Ureter (tissue), 1 donor: ENCODE data around the gene UBE2Q2. TPM values are rescaled to one million over a fixed set of nuclear protein-coding genes. Genes with fewer than 3 reads are reported as not detected.
A peak's percentile ranks its signal among the peaks of the same experiment; 100 is the strongest.
"Not testable (repeated sequence)": the region's sequence is repeated elsewhere in the genome, so short reads cannot be mapped to it uniquely, and the experiment has no call there.

Experiments
- DNase-seq: peaks from one replicate; pipeline ENCODE4 v3.0.0-alpha.2; 2020; ENCODE audit warnings: low spot score
- total RNA-seq: library from RNA; stranded (reverse); gene quantifications from one replicate; pipeline ENCODE4 v1.2.4, GENCODE V29; 2023
- donor health status: DM: yes; HTN: yes; CAD: no.

Gene UBE2Q2
- total RNA-seq, 1 donor from 2014 or later, result 29.1 TPM

- no peak for DNase-seq
These were observed 21.2 kb downstream of the UBE2Q2 start for GRCh38 chr15:75864213-75865059.

GRCh38 chr15:75866045-75866444, 22.8 kb downstream of the UBE2Q2 start:
- not testable (repeated sequence) for DNase-seq

- DNase-seq, result no peak
These were observed 23.7 kb downstream of the UBE2Q2 start for GRCh38 chr15:75866916-75867315.

- no peak for DNase-seq
These were observed 24.2 kb downstream of the UBE2Q2 start for GRCh38 chr15:75867449-75867848.

GRCh38 chr15:75868019-75868418, 24.8 kb downstream of the UBE2Q2 start:
- no peak for DNase-seq

- no peak for DNase-seq
These were observed 26.2 kb downstream of the UBE2Q2 start for GRCh38 chr15:75869446-75869845.

- not testable (repeated sequence) for DNase-seq
These were observed 28.3 kb downstream of the UBE2Q2 start for GRCh38 chr15:75871589-75871988.

GRCh38 chr15:75872403-75872990, 29.2 kb downstream of the UBE2Q2 start:
- no peak for DNase-seq

- no peak for DNase-seq
These were observed 40.8 kb downstream of the UBE2Q2 start for GRCh38 chr15:75884041-75884440.

- no peak for DNase-seq
These were observed 43.9 kb downstream of the UBE2Q2 start for GRCh38 chr15:75887178-75887577.

- no peak for DNase-seq
These were observed 48.6 kb downstream of the UBE2Q2 start for GRCh38 chr15:75891895-75892294.

GRCh38 chr15:75895731-75896130, 52.5 kb downstream of the UBE2Q2 start:
- no peak for DNase-seq

- DNase-seq, result no peak
These were observed 57.3 kb downstream of the UBE2Q2 start for GRCh38 chr15:75900577-75900976.

GRCh38 chr15:75902129-75902557, 58.9 kb downstream of the UBE2Q2 start:
- no peak for DNase-seq

GRCh38 chr15:75903331-75904239, 60.3 kb downstream of the UBE2Q2 start, which contains the start of gene FBXO22:
Gene FBXO22, plus strand, starts transcription at chr15:75903878. Its CDS starts 86 bp downstream, at chr15:75903964.
- DNase-seq, result peak; percentile 93

GRCh38 chr15:75905231-75905630, 62.0 kb downstream of the UBE2Q2 start:
- no peak for DNase-seq

- DNase-seq, result not testable (repeated sequence)
These were observed 67.1 kb downstream of the UBE2Q2 start for GRCh38 chr15:75910355-75910754.

- no peak for DNase-seq
These were observed 73.7 kb downstream of the UBE2Q2 start for GRCh38 chr15:75916978-75917377.

- no peak for DNase-seq
These were observed 74.9 kb downstream of the UBE2Q2 start for GRCh38 chr15:75918135-75918534.

- no peak for DNase-seq
These were observed 76.8 kb downstream of the UBE2Q2 start for GRCh38 chr15:75920079-75920478.

GRCh38 chr15:75921732-75922703, 78.8 kb downstream of the UBE2Q2 start:
- DNase-seq, result no peak
